SK-N-SH treated with all-trans-retinoic acid at 6 μM for 48 hours (cell line): ENCODE results near the gene ZNF385B.

Experiments
- ESRRG ChIP-seq: fragments of 250-450 bp; sonication (Bioruptor Pico); IDR thresholded peaks from 2 replicates; pipeline ENCODE4 v1.6.1; 2021; ENCODE audit warnings: mild to moderate bottlenecking
- PATZ1 ChIP-seq: fragments of 250-450 bp; sonication (Bioruptor Pico); IDR thresholded peaks from 2 replicates; pipeline ENCODE4 v1.8.0; 2020; ENCODE audit warnings: mild to moderate bottlenecking, moderate library complexity, borderline replicate concordance
- TF ChIP-seq, protein P1 (sequence below): fragments of 250-450 bp; sonication (Bioruptor Pico); IDR thresholded peaks from 2 replicates; pipeline ENCODE4 v1.8.0; 2021; ENCODE audit warnings: low read depth, mild to moderate bottlenecking, moderate library complexity, borderline replicate concordance

GRCh38 chr2:179787601-179788000, 73.8 kb downstream of the ZNF385B start:
- TF ChIP-seq ESRRG: no peak
- no peak for TF ChIP-seq PATZ1 (CRISPR knock-in tag)
- TF ChIP-seq, protein P1, sequence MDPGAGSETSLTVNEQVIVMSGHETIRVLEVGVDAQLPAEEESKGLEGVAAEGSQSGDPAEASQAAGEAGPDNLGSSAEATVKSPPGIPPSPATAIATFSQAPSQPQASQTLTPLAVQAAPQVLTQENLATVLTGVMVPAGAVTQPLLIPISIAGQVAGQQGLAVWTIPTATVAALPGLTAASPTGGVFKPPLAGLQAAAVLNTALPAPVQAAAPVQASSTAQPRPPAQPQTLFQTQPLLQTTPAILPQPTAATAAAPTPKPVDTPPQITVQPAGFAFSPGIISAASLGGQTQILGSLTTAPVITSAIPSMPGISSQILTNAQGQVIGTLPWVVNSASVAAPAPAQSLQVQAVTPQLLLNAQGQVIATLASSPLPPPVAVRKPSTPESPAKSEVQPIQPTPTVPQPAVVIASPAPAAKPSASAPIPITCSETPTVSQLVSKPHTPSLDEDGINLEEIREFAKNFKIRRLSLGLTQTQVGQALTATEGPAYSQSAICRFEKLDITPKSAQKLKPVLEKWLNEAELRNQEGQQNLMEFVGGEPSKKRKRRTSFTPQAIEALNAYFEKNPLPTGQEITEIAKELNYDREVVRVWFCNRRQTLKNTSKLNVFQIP (CRISPR knock-in tag): no peak
